Liver (tissue), 9 donors: ENCODE results near the gene PHF20. TPM values are rescaled to one million over a fixed set of nuclear protein-coding genes. Genes with fewer than 3 reads are reported as not detected.

Source experiments
- DNase-seq: peaks from one replicate; pipeline ENCODE4 v3.0.0-alpha.2; 2017; ENCODE audit warnings: low spot score
- H3K27ac ChIP-seq, 2 donors: one replicate each; pipeline ENCODE4 v1.7.0; 2013; ENCODE audit warnings: inconsistent platforms in 2 of 2, low read length in 2 of 2, control low read depth in 1 of 2, low read depth in 1 of 2, mild to moderate bottlenecking in 1 of 2
- H3K27me3 ChIP-seq, 4 donors: one replicate each; pipeline versions ENCODE4 v1.6.1 to v1.7.0; 2013; ENCODE audit warnings: low read length in 3 of 4, inconsistent platforms in 1 of 4, mild to moderate bottlenecking in 1 of 4, moderate library complexity in 1 of 4; ENCODE audit not compliant: control insufficient read depth in 4 of 4, insufficient read depth in 4 of 4
- H3K36me3 ChIP-seq, 4 donors: one replicate each; pipeline versions ENCODE4 v1.6.1 to v1.7.0; 2013; ENCODE audit warnings: low read length in 3 of 4, mild to moderate bottlenecking in 3 of 4, low read depth in 1 of 4, moderate library complexity in 1 of 4; ENCODE audit not compliant: control insufficient read depth in 4 of 4, insufficient read depth in 3 of 4
- H3K4me1 ChIP-seq, 4 donors: one replicate each; pipeline versions ENCODE4 v1.6.1 to v1.7.0; 2013; ENCODE audit warnings: low read length in 3 of 4, mild to moderate bottlenecking in 3 of 4, moderate library complexity in 1 of 4; ENCODE audit not compliant: control insufficient read depth in 4 of 4, insufficient read depth in 4 of 4
- H3K4me3 ChIP-seq, 3 donors: one replicate each; pipeline versions ENCODE4 v1.6.1 to v1.7.0; 2013; ENCODE audit warnings: low read length in 3 of 3, control low read depth in 1 of 3, low read depth in 1 of 3, mild to moderate bottlenecking in 1 of 3
- H3K9ac ChIP-seq, 2 donors: one replicate each; pipeline ENCODE4 v1.7.0; 2013; ENCODE audit warnings: low read length in 2 of 2, mild to moderate bottlenecking in 2 of 2, moderate library complexity in 2 of 2, control low read depth in 1 of 2, low read depth in 1 of 2
- H3K9me3 ChIP-seq, 4 donors: one replicate each; pipeline versions ENCODE4 v1.6.1 to v1.7.0; 2013; ENCODE audit warnings: low read length in 3 of 4; ENCODE audit not compliant: control insufficient read depth in 4 of 4
- ATF3 ChIP-seq: IDR thresholded peaks from 2 replicates; pipeline ENCODE4 v1.6.1; 2016; ENCODE audit warnings: antibody characterized with exemption
- CTCF ChIP-seq: fragments of 150-350 bp; IDR thresholded peaks from 2 replicates; pipeline ENCODE4 v1.5.1; 2017; ENCODE audit warnings: improper control_type of control experiment, low read depth, low read length; ENCODE audit not compliant: missing input control
- EGR1 ChIP-seq, 2 donors: IDR thresholded peaks; 2 replicates each; pipeline ENCODE4 v1.6.1; 2016 to 2018; ENCODE audit warnings: antibody characterized with exemption in 2 of 2, low read depth in 2 of 2
- FOXA1 ChIP-seq: IDR thresholded peaks from 2 replicates; pipeline ENCODE4 v1.6.1; 2016; ENCODE audit warnings: antibody characterized with exemption
- FOXA2 ChIP-seq: IDR thresholded peaks from 2 replicates; pipeline ENCODE4 v1.6.1; 2016; ENCODE audit warnings: antibody characterized with exemption
- HNF4G ChIP-seq: IDR thresholded peaks from 2 replicates; pipeline ENCODE4 v1.6.1; 2016; ENCODE audit warnings: antibody characterized with exemption
- JUND ChIP-seq, 2 donors: IDR thresholded peaks; 2 replicates each; pipeline ENCODE4 v1.6.1; 2016; ENCODE audit warnings: antibody characterized with exemption in 2 of 2
- RAD21 ChIP-seq, 2 donors: IDR thresholded peaks; 2 replicates each; pipeline ENCODE4 v1.6.1; 2016; ENCODE audit warnings: antibody characterized with exemption in 2 of 2, mild to moderate bottlenecking in 2 of 2
- RXRA ChIP-seq, 2 donors: IDR thresholded peaks; 2 replicates each; pipeline ENCODE4 v1.6.1; 2017 to 2018; ENCODE audit warnings: antibody characterized with exemption in 2 of 2, mild to moderate bottlenecking in 1 of 2
- YY1 ChIP-seq: IDR thresholded peaks from 2 replicates; pipeline ENCODE4 v1.6.1; 2016; ENCODE audit warnings: antibody characterized with exemption, mild to moderate bottlenecking
- WGBS: extraction: QIAGEN DNeasy Blood & Tissue Kit; methylation state at CpG from one replicate; pipeline ENCODE4 v1.1.7; 2013; 5-methylcytosine and 5-hydroxymethylcytosine counted together
- polyA plus RNA-seq, 2 donors: library from polyadenylated mRNA; stranded (reverse) in 1 of 2; unstranded in 1 of 2; fragments of 200-250 nt in 1 of 2; fragments of >200 nt in 1 of 2; fragmentation: Nextera tagmentation in 1 of 2; extraction: Ambion mirVana in 1 of 2; gene quantifications; one replicate each; pipeline versions ENCODE4 v1.2.1 to v1.2.3, GENCODE V29; 2013 to 2015
- total RNA-seq, 2 donors: library from RNA; depleted of rRNA; stranded (reverse); fragments of >200 nt; gene quantifications; one replicate each; pipeline ENCODE4 v1.2.3, GENCODE V29; 2014
- TF ChIP-seq, protein P1 (sequence below): IDR thresholded peaks from 2 replicates; pipeline ENCODE4 v1.6.1; 2016; ENCODE audit warnings: antibody characterized with exemption
- TF ChIP-seq, protein P2 (sequence below): IDR thresholded peaks from 2 replicates; pipeline ENCODE4 v1.6.1; 2016; ENCODE audit warnings: antibody characterized with exemption, mild to moderate bottlenecking
- donor health status: healthy.
- donor health status: healthy.
- donor health status: healthy.
- donor health status: healthy.
- donor health status: healthy.

PHF20 gene
- total and polyA plus RNA-seq, 4 donors: 5.1 to 11.7 (median 10.3) TPM

GRCh38 chr20:35934050-35934449, 162.2 kb downstream of the PHF20 start:
- Histone ChIP-seq H3K4me3 (no peak overlapping the region), H3K27me3 (no peaks in the 10 kb centered on the region), H3K9ac (no peak overlapping the region), H3K27ac (no peak overlapping the region), H3K9me3 (no peaks in the 10 kb centered on the region), H3K36me3 (peaks cover 1 to 35% (median 18%) of the 10 kb centered on the region in 4 donors), H3K4me1 (no peaks in the 10 kb centered on the region)
- DNase-seq: no peak
- WGBS: 97% methylated on average over 4 of the region's 4 CpGs
- TF ChIP-seq FOXA2: no peak

DNA sequence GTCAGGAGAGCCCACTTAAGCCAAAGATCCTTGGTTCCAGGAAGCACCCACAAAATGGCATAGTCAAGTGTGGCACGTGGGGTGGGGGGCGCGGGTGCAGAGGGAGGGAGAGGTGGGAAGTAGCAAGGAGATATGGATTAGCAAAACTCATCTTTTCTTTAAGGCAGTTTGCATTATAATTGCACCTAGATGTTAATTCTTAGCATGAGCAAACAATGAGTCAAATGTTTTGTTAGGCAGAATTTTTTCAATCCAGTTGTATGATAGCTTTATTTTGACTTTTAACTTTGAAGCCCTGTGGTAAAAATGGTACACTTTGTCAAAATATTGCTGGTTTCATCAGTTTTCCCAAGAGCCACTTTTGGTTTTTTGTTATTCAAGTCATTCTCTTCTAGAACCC, 167.4 kb downstream of the PHF20 start:
- H3K27ac ChIP-seq: no peak overlapping the region
- no peak overlapping the region for H3K4me3 ChIP-seq
- peaks cover 0 to 38% (median 26%) of the 10 kb centered on the region in 4 donors for H3K36me3 ChIP-seq
- TF ChIP-seq FOXA2: no peak
- no peak for TF ChIP-seq ATF3
- TF ChIP-seq CTCF: no peak
- no peak for TF ChIP-seq FOXA1
- TF ChIP-seq RXRA (IDR thresholded peaks at IDR 0.05): no peak
- TF ChIP-seq EGR1 (IDR thresholded peaks at IDR 0.05; ENCODE audit: low read depth in 2 of 2): no peak
- TF ChIP-seq RAD21 (IDR thresholded peaks at IDR 0.05): no peak
- TF ChIP-seq, protein P1, sequence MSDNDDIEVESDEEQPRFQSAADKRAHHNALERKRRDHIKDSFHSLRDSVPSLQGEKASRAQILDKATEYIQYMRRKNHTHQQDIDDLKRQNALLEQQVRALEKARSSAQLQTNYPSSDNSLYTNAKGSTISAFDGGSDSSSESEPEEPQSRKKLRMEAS: no peak
- TF ChIP-seq, protein P2, sequence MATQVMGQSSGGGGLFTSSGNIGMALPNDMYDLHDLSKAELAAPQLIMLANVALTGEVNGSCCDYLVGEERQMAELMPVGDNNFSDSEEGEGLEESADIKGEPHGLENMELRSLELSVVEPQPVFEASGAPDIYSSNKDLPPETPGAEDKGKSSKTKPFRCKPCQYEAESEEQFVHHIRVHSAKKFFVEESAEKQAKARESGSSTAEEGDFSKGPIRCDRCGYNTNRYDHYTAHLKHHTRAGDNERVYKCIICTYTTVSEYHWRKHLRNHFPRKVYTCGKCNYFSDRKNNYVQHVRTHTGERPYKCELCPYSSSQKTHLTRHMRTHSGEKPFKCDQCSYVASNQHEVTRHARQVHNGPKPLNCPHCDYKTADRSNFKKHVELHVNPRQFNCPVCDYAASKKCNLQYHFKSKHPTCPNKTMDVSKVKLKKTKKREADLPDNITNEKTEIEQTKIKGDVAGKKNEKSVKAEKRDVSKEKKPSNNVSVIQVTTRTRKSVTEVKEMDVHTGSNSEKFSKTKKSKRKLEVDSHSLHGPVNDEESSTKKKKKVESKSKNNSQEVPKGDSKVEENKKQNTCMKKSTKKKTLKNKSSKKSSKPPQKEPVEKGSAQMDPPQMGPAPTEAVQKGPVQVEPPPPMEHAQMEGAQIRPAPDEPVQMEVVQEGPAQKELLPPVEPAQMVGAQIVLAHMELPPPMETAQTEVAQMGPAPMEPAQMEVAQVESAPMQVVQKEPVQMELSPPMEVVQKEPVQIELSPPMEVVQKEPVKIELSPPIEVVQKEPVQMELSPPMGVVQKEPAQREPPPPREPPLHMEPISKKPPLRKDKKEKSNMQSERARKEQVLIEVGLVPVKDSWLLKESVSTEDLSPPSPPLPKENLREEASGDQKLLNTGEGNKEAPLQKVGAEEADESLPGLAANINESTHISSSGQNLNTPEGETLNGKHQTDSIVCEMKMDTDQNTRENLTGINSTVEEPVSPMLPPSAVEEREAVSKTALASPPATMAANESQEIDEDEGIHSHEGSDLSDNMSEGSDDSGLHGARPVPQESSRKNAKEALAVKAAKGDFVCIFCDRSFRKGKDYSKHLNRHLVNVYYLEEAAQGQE: no peak
- no peaks in the 10 kb centered on the region for H3K9me3 ChIP-seq
- H3K27me3 ChIP-seq: no peaks in the 10 kb centered on the region
- H3K9ac ChIP-seq: no peak overlapping the region
- DNase-seq: no peak
- no peaks in the 10 kb centered on the region for H3K4me1 ChIP-seq
- WGBS: 98% methylated on average over 3 of the region's 3 CpGs

- TF ChIP-seq EGR1 (IDR thresholded peaks at IDR 0.05; ENCODE audit: low read depth in 2 of 2) (no peak), YY1 (no peak), CTCF (no peak), FOXA1 (no peak), RXRA (IDR thresholded peaks at IDR 0.05) (no peak), ATF3 (no peak), HNF4G (no peak), JUND (IDR thresholded peaks at IDR 0.05) (no peak)
- TF ChIP-seq, protein P1: no peak
- H3K9ac ChIP-seq: no peak overlapping the region
- WGBS: 96% methylated on average over 2 of the region's 2 CpGs
- no peak for DNase-seq
- H3K27ac ChIP-seq: no peak overlapping the region
- H3K4me1 ChIP-seq: no peaks in the 10 kb centered on the region
- H3K4me3 ChIP-seq: no peak overlapping the region
- no peaks in the 10 kb centered on the region for H3K9me3 ChIP-seq
- no peaks in the 10 kb centered on the region for H3K27me3 ChIP-seq
- H3K36me3 ChIP-seq: peaks cover 0 to 44% (median 31%) of the 10 kb centered on the region in 4 donors
These were observed 169.8 kb downstream of the PHF20 start for GRCh38 chr20:35941620-35942019.
